Measurements from ENCODE around the gene LENG1. TPM values are rescaled to one million over a fixed set of nuclear protein-coding genes. Genes with fewer than 3 reads are reported as not detected.
"Not testable (repeated sequence)": the region's sequence is repeated elsewhere in the genome, so short reads cannot be mapped to it uniquely, and the experiment has no call there.

The LENG1 gene
- total RNA-seq, 1 donor from 2014 or later, result 4.6 TPM

DNA sequence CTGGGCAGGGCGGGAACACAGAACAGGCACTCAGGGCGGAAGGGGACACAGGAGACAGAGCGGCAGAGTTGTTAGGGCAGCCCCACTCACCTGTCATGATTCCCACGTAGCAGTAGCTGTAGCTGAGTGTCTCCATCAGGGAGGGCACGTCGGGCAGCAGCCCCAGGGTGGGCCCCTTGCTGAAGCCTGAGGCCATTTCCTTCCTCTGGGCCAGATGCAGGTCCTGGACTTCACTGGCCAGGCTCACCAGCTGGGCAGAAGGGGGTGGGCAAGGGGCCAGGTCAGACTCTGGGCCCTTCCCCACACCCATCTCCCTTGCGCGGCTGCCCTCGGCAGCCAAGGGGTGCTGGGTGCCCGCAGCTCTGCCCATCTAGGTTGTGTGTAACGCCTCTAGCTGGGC is 23.9 kb upstream of the LENG1 start:
- no peaks in the 10 kb centered on the region for H3K9me3 Mint-ChIP-seq
- intact Hi-C loops (cut with micrococcal nuclease), result no loop called here
- H3K27me3 Mint-ChIP-seq, result no peaks in the 10 kb centered on the region
- H3K4me1 Mint-ChIP-seq, result peaks cover 15% of the 10 kb centered on the region
- no peak overlapping the region for H3K4me3 Mint-ChIP-seq
- peaks cover 55% of the 10 kb centered on the region for H3K36me3 Mint-ChIP-seq (ENCODE audit: low read depth)
- DNase-seq, result no peak
- H3K27ac Mint-ChIP-seq, result no peak overlapping the region

DNA sequence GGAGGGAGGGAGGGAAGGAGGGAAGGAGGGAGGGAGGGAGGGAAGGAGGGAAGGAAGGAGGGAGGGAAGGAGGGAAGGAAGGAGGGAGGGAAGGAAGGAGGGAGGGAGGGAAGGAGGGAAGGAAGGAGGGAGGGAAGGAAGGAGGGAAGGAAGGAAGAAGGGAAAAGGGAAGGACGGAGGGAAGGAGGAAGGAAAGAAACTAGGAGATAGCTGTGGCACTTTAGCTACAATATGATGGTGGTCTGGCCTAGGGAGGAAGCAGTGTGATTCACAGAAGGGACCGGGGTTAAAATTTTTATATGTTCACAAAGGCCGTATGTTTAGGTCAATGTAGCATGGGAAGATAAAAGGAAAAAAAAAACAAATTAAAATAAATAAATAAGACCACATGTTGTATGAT is 22.4 kb upstream of the LENG1 start:
- DNase-seq; H3K4me1 Mint-ChIP-seq; H3K27me3 Mint-ChIP-seq; H3K27ac Mint-ChIP-seq; H3K9me3 Mint-ChIP-seq; H3K4me3 Mint-ChIP-seq; intact Hi-C loops (cut with micrococcal nuclease): not testable (repeated sequence)
- peaks cover 49% of the 10 kb centered on the region for H3K36me3 Mint-ChIP-seq (ENCODE audit: low read depth)

- Mint-ChIP-seq H3K4me3 (no peak overlapping the region), H3K9me3 (no peaks in the 10 kb centered on the region), H3K27ac (no peak overlapping the region), H3K27me3 (no peaks in the 10 kb centered on the region), H3K36me3 (ENCODE audit: low read depth) (peaks cover 45% of the 10 kb centered on the region), H3K4me1 (no peaks in the 10 kb centered on the region)
- DNase-seq, result no peak
- intact Hi-C loops (cut with micrococcal nuclease), result no loop called here
Measured at GRCh38 chr19:54180691-54181091, 21.2 kb upstream of the LENG1 start.

- DNase-seq, result no peak
- intact Hi-C loops (cut with micrococcal nuclease), result no loop called here
- Mint-ChIP-seq H3K27ac (no peak overlapping the region), H3K9me3 (no peaks in the 10 kb centered on the region), H3K4me1 (no peaks in the 10 kb centered on the region), H3K27me3 (no peaks in the 10 kb centered on the region), H3K36me3 (ENCODE audit: low read depth) (peaks cover 44% of the 10 kb centered on the region), H3K4me3 (no peak overlapping the region)
Measured at GRCh38 chr19:54179921-54180461, 20.5 kb upstream of the LENG1 start.

DNA sequence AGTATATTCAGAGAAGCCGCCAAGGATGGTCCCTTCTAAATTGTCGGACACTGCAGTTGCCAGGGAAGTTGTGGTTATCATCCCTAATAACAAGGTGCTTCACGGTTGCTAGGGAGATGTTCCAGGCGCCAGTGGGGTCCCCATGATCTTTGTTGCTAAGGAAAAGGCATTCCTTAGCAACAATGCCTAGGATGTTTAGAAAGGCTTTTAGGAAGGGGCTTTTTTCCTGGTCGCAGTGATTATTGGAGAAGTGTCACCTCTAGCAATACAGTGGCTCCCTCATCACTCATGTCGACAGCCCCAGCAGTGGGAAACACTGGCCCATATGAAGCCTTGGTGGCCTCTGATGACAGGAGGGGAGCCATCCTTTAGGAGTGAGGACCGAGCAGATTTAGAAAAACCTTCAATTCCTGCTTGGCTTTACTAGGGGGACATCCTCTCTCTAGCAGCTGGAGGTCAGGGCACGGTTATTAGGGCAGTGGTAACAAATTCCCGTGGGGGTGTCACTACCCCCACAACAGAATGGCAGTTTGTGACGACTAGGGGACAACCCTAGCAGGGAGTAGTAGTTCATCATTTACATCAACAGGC is 19.8 kb upstream of the LENG1 start:
- Mint-ChIP-seq H3K4me1 (no peaks in the 10 kb centered on the region), H3K27ac (no peak overlapping the region), H3K27me3 (no peaks in the 10 kb centered on the region), H3K4me3 (no peak overlapping the region), H3K9me3 (no peaks in the 10 kb centered on the region), H3K36me3 (ENCODE audit: low read depth) (peaks cover 46% of the 10 kb centered on the region)
- intact Hi-C loops (cut with micrococcal nuclease), result no loop called here
- DNase-seq, result no peak

- peak; percentile 85 for DNase-seq
- Mint-ChIP-seq H3K4me1 (no peaks in the 10 kb centered on the region), H3K36me3 (ENCODE audit: low read depth) (peaks cover 40% of the 10 kb centered on the region), H3K27me3 (no peaks in the 10 kb centered on the region), H3K9me3 (no peaks in the 10 kb centered on the region), H3K4me3 (no peak overlapping the region), H3K27ac (no peak overlapping the region)
- intact Hi-C loops (cut with micrococcal nuclease), result no loop called here
Measured at GRCh38 chr19:54178581-54179261, 19.2 kb upstream of the LENG1 start.

- H3K4me1 Mint-ChIP-seq, result no peaks in the 10 kb centered on the region
- peaks cover 21% of the 10 kb centered on the region for H3K36me3 Mint-ChIP-seq (ENCODE audit: low read depth)
- no peaks in the 10 kb centered on the region for H3K27me3 Mint-ChIP-seq
- H3K4me3 Mint-ChIP-seq, result no peak overlapping the region
- H3K27ac Mint-ChIP-seq, result no peak overlapping the region
- no peak for DNase-seq
- intact Hi-C loops (cut with micrococcal nuclease), result no loop called here
- H3K9me3 Mint-ChIP-seq, result no peaks in the 10 kb centered on the region
Measured at GRCh38 chr19:54173951-54174834, 14.7 kb upstream of the LENG1 start.

DNA sequence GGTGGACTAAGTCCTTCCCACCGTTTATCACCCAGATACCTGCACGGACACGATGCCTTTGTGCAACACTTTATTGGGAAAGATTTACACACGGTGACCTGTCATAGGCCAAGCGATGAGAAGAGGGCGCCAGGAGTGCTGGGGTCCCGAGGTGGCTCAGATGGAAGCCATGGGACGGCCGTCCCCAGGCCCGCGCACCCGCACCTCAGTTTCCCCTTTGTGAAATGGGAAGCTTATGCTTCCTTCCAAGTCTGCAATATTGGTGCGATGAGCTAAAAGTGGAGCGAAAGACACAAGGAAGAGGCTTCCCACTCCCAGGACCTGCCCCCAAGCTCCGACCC is 13.8 kb upstream of the LENG1 start:
- H3K27me3 Mint-ChIP-seq, result no peaks in the 10 kb centered on the region
- DNase-seq, result no peak
- intact Hi-C loops (cut with micrococcal nuclease), result no loop called here
- no peak overlapping the region for H3K4me3 Mint-ChIP-seq
- H3K36me3 Mint-ChIP-seq (ENCODE audit: low read depth), result peaks cover 16% of the 10 kb centered on the region
- no peak overlapping the region for H3K27ac Mint-ChIP-seq
- peaks cover 1% of the 10 kb centered on the region for H3K4me1 Mint-ChIP-seq
- no peaks in the 10 kb centered on the region for H3K9me3 Mint-ChIP-seq

DNA sequence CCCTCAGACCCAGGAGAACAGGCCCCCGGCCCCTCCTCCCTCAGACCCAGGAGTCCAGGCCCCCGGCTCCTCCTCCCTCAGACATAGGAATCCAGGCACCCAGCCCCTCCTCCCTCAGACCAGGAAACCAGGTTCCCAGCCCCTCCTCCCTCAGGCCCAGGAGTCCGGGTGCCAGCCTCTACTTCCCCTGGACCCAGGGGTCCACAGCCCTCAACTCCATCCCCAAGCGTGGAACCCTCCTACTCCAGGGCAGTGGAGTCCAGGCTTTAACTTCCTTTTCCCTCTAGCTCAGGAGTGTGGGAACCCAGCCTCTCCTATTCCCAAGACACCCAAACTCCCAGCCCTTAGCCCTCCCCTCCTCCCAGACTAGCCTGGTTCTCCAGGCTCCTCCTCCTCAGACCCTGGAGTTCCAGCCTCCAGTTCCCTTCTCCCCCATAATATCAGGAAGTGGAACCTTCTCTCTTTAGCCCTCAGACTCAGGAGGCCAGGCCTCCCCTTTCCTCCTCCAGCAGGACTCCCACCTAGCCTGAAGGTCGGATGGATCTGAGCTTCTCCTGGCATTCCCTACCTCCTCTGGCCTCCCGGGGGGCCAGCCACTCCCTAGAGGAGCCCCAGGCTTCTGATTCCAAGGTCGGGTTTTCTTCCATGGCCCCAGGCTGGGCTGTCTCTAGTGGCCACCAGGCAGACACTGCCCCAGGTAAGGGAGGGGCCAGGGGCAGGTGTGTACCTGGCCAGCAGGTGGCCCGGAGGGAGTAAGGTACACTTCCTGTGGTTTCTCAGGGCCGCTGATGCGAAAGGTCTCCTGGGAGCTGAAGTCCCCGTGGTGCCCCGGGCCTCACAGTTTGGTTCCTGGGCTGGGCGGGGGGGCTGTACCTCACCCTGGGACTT is 13.2 kb upstream of the LENG1 start, which contains the start of gene TMC4:
Gene TMC4, minus strand, starts transcription at position 690 of the 888 bp plus-strand sequence. Its CDS starts 43 bp downstream, at position 647.
- no peak for DNase-seq
- intact Hi-C loops (cut with micrococcal nuclease), result no loop called here
- Mint-ChIP-seq H3K9me3 (no peaks in the 10 kb centered on the region), H3K27ac (no peak within 1 kb of the TSS), H3K4me3 (no peak within 1 kb of the TSS), H3K36me3 (ENCODE audit: low read depth) (peaks cover 11% of the 10 kb centered on the region), H3K27me3 (no peaks in the 10 kb centered on the region), H3K4me1 (peaks cover 6% of the 10 kb centered on the region)

GRCh38 chr19:54171736-54172431 is 12.4 kb upstream of the LENG1 start:
- H3K4me3 Mint-ChIP-seq; H3K9me3 Mint-ChIP-seq; DNase-seq; H3K4me1 Mint-ChIP-seq; H3K27ac Mint-ChIP-seq; intact Hi-C loops (cut with micrococcal nuclease); H3K27me3 Mint-ChIP-seq: not testable (repeated sequence)
- peaks cover 11% of the 10 kb centered on the region for H3K36me3 Mint-ChIP-seq (ENCODE audit: low read depth)

- no peak overlapping the region for H3K4me3 Mint-ChIP-seq
- no peaks in the 10 kb centered on the region for H3K27me3 Mint-ChIP-seq
- no peaks in the 10 kb centered on the region for H3K36me3 Mint-ChIP-seq (ENCODE audit: low read depth)
- intact Hi-C loops (cut with micrococcal nuclease), result no loop called here
- no peak overlapping the region for H3K27ac Mint-ChIP-seq
- H3K4me1 Mint-ChIP-seq, result peaks cover 12% of the 10 kb centered on the region
- DNase-seq, result no peak
- H3K9me3 Mint-ChIP-seq, result no peaks in the 10 kb centered on the region
Measured at GRCh38 chr19:54169149-54169740, 9.7 kb upstream of the LENG1 start.

GRCh38 chr19:54168174-54168917 is 8.8 kb upstream of the LENG1 start:
- no peak overlapping the region for H3K27ac Mint-ChIP-seq
- intact Hi-C loops (cut with micrococcal nuclease), result loop anchor here (1.0 kb wide), 2 partner anchors 63 to 98 kb away; no protein-coding TSS in a partner anchor
- peak; percentile 97 for DNase-seq
- no peaks in the 10 kb centered on the region for H3K9me3 Mint-ChIP-seq
- H3K27me3 Mint-ChIP-seq, result no peaks in the 10 kb centered on the region
- peaks cover 14% of the 10 kb centered on the region for H3K4me1 Mint-ChIP-seq
- H3K36me3 Mint-ChIP-seq (ENCODE audit: low read depth), result no peaks in the 10 kb centered on the region
- H3K4me3 Mint-ChIP-seq, result peak overlapping the region; percentile 28
